ENCODE results near the gene IL27RA. TPM values are rescaled to one million over a fixed set of nuclear protein-coding genes. Genes with fewer than 3 reads are reported as not detected.

IL27RA gene
- total RNA-seq, 2 experiments from 2014 or later = 25.0 to 26.7 TPM

GRCh38 chr19:14058182-14059092 is 26.9 kb downstream of the IL27RA start:
- Histone ChIP-seq H3K27ac (ENCODE audit: low read depth in 1 of 2, low read length in 2 of 2) (no peak overlapping the region), H3K27me3 (ENCODE audit: control insufficient read depth in 1 of 2, insufficient read depth in 2 of 2, low read length in 2 of 2) (peaks cover 28 to 32% of the 10 kb centered on the region in 2 experiments), H3K4me3 (ENCODE audit: low read length) (no peak overlapping the region), H3K4me1 (ENCODE audit: insufficient read depth, low read length) (peaks cover 24% of the 10 kb centered on the region), H3K9me3 (ENCODE audit: control insufficient read depth in 1 of 2, insufficient read depth in 1 of 2, low read length in 2 of 2) (peaks cover 0 to 7% of the 10 kb centered on the region in 2 experiments), H3K36me3 (ENCODE audit: insufficient read depth, low read length) (no peaks in the 10 kb centered on the region)
- H3K27me3 Mint-ChIP-seq = peaks cover 34% of the 10 kb centered on the region
- CTCF ChIA-PET = interaction anchor here (0.6 to 2.1 kb wide), 15 partner anchors 9 to 178 kb away, joined by 3 to 17 read pairs (median 4); partner anchors contain the start of genes ASF1B, DCAF15, IL27RA and MISP3
- intact Hi-C loops (cut with DNase I, micrococcal nuclease) = no loop called here
- DNase-seq (no peak), ATAC-seq (ENCODE audit: poor library complexity) (no peak)
- H3K36me3 Mint-ChIP-seq (ENCODE audit: low read depth) = peaks cover 9% of the 10 kb centered on the region
- peak overlapping the region; percentile 58 for H3K4me3 Mint-ChIP-seq
- H3K9me3 Mint-ChIP-seq = no peaks in the 10 kb centered on the region
- H3K27ac Mint-ChIP-seq = no peak overlapping the region
- H3K4me1 Mint-ChIP-seq (ENCODE audit: low read depth) = peaks cover 16% of the 10 kb centered on the region
- TF ChIP-seq, protein P1, sequence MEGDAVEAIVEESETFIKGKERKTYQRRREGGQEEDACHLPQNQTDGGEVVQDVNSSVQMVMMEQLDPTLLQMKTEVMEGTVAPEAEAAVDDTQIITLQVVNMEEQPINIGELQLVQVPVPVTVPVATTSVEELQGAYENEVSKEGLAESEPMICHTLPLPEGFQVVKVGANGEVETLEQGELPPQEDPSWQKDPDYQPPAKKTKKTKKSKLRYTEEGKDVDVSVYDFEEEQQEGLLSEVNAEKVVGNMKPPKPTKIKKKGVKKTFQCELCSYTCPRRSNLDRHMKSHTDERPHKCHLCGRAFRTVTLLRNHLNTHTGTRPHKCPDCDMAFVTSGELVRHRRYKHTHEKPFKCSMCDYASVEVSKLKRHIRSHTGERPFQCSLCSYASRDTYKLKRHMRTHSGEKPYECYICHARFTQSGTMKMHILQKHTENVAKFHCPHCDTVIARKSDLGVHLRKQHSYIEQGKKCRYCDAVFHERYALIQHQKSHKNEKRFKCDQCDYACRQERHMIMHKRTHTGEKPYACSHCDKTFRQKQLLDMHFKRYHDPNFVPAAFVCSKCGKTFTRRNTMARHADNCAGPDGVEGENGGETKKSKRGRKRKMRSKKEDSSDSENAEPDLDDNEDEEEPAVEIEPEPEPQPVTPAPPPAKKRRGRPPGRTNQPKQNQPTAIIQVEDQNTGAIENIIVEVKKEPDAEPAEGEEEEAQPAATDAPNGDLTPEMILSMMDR (IDR thresholded peaks at IDR 0.05) = no peak
- POLR2A ChIA-PET = interaction anchor here (0.9 to 3.3 kb wide), 4 partner anchors 15 to 156 kb away, joined by 3 to 9 read pairs (median 4); partner anchors contain the start of genes IL27RA and RFX1

DNA sequence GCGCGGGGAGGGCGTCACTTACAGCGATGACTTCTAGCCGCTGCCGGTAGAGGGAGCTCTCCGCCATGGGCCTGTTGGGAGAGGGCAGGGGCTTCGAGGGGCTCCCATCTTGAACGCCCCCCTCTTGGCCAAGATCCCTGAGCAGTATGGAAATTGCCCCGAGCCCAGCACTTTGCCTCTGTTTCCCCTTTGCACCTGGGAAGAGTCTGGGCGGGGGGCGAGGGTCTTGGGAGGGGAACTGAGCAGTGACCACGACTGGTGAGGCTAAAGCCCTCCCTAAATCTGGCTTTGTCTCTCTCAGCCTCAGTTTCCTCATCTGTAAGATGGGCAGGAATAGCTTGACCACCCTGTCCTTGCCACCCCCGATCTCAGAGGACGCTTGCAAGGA is 27.5 kb downstream of the IL27RA start:
- H3K36me3 Mint-ChIP-seq (ENCODE audit: low read depth) = peaks cover 5% of the 10 kb centered on the region
- ATAC-seq (ENCODE audit: poor library complexity) (peak; percentile 59), DNase-seq (peak in 11 of 14 experiments; percentile 31 to 74 (median 39))
- ChIA-PET POLR2A (interaction anchor here (0.6 to 3.3 kb wide), 3 partner anchors 12 to 27 kb away, joined by 3 to 9 read pairs (median 3); partner anchors contain the start of gene IL27RA), CTCF (interaction anchor here (0.6 to 2.1 kb wide), 15 partner anchors 10 to 179 kb away, joined by 3 to 17 read pairs (median 4); partner anchors contain the start of genes ASF1B, DCAF15, IL27RA and MISP3)
- Histone ChIP-seq H3K9me3 (ENCODE audit: control insufficient read depth in 1 of 2, insufficient read depth in 1 of 2, low read length in 2 of 2) (peaks cover 0 to 4% of the 10 kb centered on the region in 2 experiments), H3K36me3 (ENCODE audit: insufficient read depth, low read length) (no peaks in the 10 kb centered on the region), H3K27me3 (ENCODE audit: control insufficient read depth in 1 of 2, insufficient read depth in 2 of 2, low read length in 2 of 2) (peaks cover 28 to 32% of the 10 kb centered on the region in 2 experiments), H3K27ac (ENCODE audit: low read depth in 1 of 2, low read length in 2 of 2) (no peak overlapping the region), H3K4me1 (ENCODE audit: insufficient read depth, low read length) (peaks cover 24% of the 10 kb centered on the region), H3K4me3 (ENCODE audit: low read length) (no peak overlapping the region)
- no peak overlapping the region for H3K27ac Mint-ChIP-seq
- no peaks in the 10 kb centered on the region for H3K9me3 Mint-ChIP-seq
- H3K4me1 Mint-ChIP-seq (ENCODE audit: low read depth) = peaks cover 16% of the 10 kb centered on the region
- peak overlapping the region; percentile 58 for H3K4me3 Mint-ChIP-seq
- peaks cover 34% of the 10 kb centered on the region for H3K27me3 Mint-ChIP-seq
- intact Hi-C loops (cut with DNase I, micrococcal nuclease) = no loop called here
- TF ChIP-seq, protein P1 (IDR thresholded peaks at IDR 0.05) = peak; percentile 72

DNA sequence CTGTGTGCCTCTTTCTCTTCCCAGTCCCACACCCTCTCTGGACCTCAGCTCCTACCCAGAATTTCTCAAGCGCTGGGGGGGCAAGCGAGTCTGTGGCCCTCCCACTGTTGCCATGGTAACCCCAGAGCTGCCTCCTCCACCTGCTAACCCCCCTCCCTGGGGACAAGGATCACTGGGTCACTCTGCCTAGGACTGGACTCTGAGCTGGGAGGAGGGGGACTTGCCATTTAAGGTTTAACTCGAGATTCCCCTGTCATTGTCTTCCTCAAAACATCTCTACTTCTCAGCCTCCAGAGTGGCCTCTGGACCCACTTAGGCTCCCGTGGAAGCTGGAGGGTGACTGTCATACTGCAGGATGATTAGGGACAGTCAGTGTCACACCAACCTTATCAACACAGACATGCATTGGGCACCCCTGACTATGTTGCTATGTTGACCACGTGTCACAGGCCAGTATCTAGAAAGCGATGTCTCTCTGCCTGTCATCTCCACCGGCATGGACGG is 28.1 kb downstream of the IL27RA start:
- TF ChIP-seq, protein P1 (IDR thresholded peaks at IDR 0.05) = no peak
- ATAC-seq (ENCODE audit: poor library complexity) (no peak), DNase-seq (no peak)
- H3K4me1 ChIP-seq (ENCODE audit: insufficient read depth, low read length) = peaks cover 24% of the 10 kb centered on the region
- H3K27ac ChIP-seq (ENCODE audit: low read depth in 1 of 2, low read length in 2 of 2) = no peak overlapping the region
- no peak overlapping the region for H3K4me3 Mint-ChIP-seq
- peaks cover 28 to 32% of the 10 kb centered on the region in 2 experiments for H3K27me3 ChIP-seq (ENCODE audit: control insufficient read depth in 1 of 2, insufficient read depth in 2 of 2, low read length in 2 of 2)
- H3K4me1 Mint-ChIP-seq (ENCODE audit: low read depth) = peaks cover 16% of the 10 kb centered on the region
- peaks cover 0 to 4% of the 10 kb centered on the region in 2 experiments for H3K9me3 ChIP-seq (ENCODE audit: control insufficient read depth in 1 of 2, insufficient read depth in 1 of 2, low read length in 2 of 2)
- CTCF ChIA-PET = interaction anchor here (0.6 to 2.1 kb wide), 9 partner anchors 11 to 179 kb away, joined by 3 to 17 read pairs (median 5); partner anchors contain the start of genes ASF1B and MISP3
- peaks cover under 1% of the 10 kb centered on the region for H3K36me3 Mint-ChIP-seq (ENCODE audit: low read depth)
- peaks cover 34% of the 10 kb centered on the region for H3K27me3 Mint-ChIP-seq
- POLR2A ChIA-PET = interaction anchor here (0.6 to 3.3 kb wide), 2 partner anchors 11 to 28 kb away, joined by 3 to 9 read pairs; partner anchors contain the start of gene IL27RA
- H3K4me3 ChIP-seq (ENCODE audit: low read length) = no peak overlapping the region
- intact Hi-C loops (cut with DNase I, micrococcal nuclease) = no loop called here
- H3K36me3 ChIP-seq (ENCODE audit: insufficient read depth, low read length) = no peaks in the 10 kb centered on the region
- H3K27ac Mint-ChIP-seq = no peak overlapping the region
- no peaks in the 10 kb centered on the region for H3K9me3 Mint-ChIP-seq
